Stimulated activated CD8-positive, alpha-beta memory T cell treated with anti-CD3 and anti-CD28 coated beads, Interleukin-7, amount 100 ng/mL, for 1 hour (primary cell): ENCODE data around the gene ZNF496.
"Not testable (repeated sequence)": the region's sequence is repeated elsewhere in the genome, so short reads cannot be mapped to it uniquely, and the experiment has no call there.

Experiments
- DNase-seq, 2 donors: peaks; one replicate each; pipeline ENCODE4 v3.0.0-alpha.2; 2020; ENCODE audit warnings: low read depth in 2 of 2

Gene ZNF496

GRCh38 chr1:247293047-247293446, 38.6 kb downstream of the ZNF496 start:
- no peak for DNase-seq

GRCh38 chr1:247291833-247292561, 39.7 kb downstream of the ZNF496 start:
- no peak for DNase-seq

- no peak for DNase-seq
Observed at GRCh38 chr1:247291161-247291560, 40.5 kb downstream of the ZNF496 start.

GRCh38 chr1:247290576-247290975, 41.1 kb downstream of the ZNF496 start:
- no peak for DNase-seq

- DNase-seq = not testable (repeated sequence)
Observed at GRCh38 chr1:247289274-247289892, 42.3 kb downstream of the ZNF496 start.

GRCh38 chr1:247288341-247288740, 43.3 kb downstream of the ZNF496 start:
- no peak for DNase-seq

- DNase-seq = no peak
Observed at GRCh38 chr1:247287460-247287859, 44.2 kb downstream of the ZNF496 start.

- DNase-seq = no peak
Observed at GRCh38 chr1:247286134-247286670, 45.5 kb downstream of the ZNF496 start.

- no peak for DNase-seq
Observed at GRCh38 chr1:247281001-247281574, 50.6 kb downstream of the ZNF496 start.

- no peak for DNase-seq
Observed at GRCh38 chr1:247277191-247277590, 54.5 kb downstream of the ZNF496 start.

GRCh38 chr1:247274605-247275256, 56.9 kb downstream of the ZNF496 start:
- no peak for DNase-seq

GRCh38 chr1:247273013-247273412, 58.7 kb downstream of the ZNF496 start:
- DNase-seq = no peak

GRCh38 chr1:247270003-247270402, 61.7 kb downstream of the ZNF496 start:
- DNase-seq = no peak

GRCh38 chr1:247269133-247269532, 62.5 kb downstream of the ZNF496 start:
- DNase-seq = no peak

- DNase-seq = no peak
Observed at GRCh38 chr1:247268390-247269045, 63.1 kb downstream of the ZNF496 start.

- DNase-seq = no peak
Observed at GRCh38 chr1:247266053-247266452, 65.6 kb downstream of the ZNF496 start.

- not testable (repeated sequence) for DNase-seq
Observed at GRCh38 chr1:247255772-247256171, 75.9 kb downstream of the ZNF496 start, which contains the start of gene VN1R5. Gene VN1R5 (plus strand): TSS chr1:247256072.

GRCh38 chr1:247247568-247247967, 84.1 kb downstream of the ZNF496 start:
- no peak for DNase-seq
